Ectodermal cell (in vitro differentiated cells): ENCODE results near the gene HOGA1.
"Not testable (repeated sequence)": the region's sequence is repeated elsewhere in the genome, so short reads cannot be mapped to it uniquely, and the experiment has no call there.

Source experiments
- H3K27ac ChIP-seq: 2 replicates; pipeline ENCODE4 v1.7.0; 2013; ENCODE audit warnings: mild to moderate bottlenecking, low read depth, low read length; ENCODE audit not compliant: insufficient read depth, poor library complexity, severe bottlenecking
- H3K27me3 ChIP-seq: 2 replicates; pipeline ENCODE4 v1.7.0; 2013; ENCODE audit warnings: mild to moderate bottlenecking, low read length; ENCODE audit not compliant: insufficient read depth, control insufficient read depth, poor library complexity, severe bottlenecking
- H3K36me3 ChIP-seq: one replicate; pipeline ENCODE4 v1.7.0; 2013; ENCODE audit warnings: low read length; ENCODE audit not compliant: control insufficient read depth, insufficient read depth
- H3K4me1 ChIP-seq: one replicate; pipeline ENCODE4 v1.7.0; 2013; ENCODE audit warnings: low read length; ENCODE audit not compliant: control insufficient read depth, insufficient read depth
- H3K4me3 ChIP-seq: 2 replicates; pipeline ENCODE4 v1.7.0; 2013; ENCODE audit warnings: low read depth, low read length, control low read depth; ENCODE audit not compliant: insufficient read depth
- H3K9me3 ChIP-seq: 2 replicates; pipeline ENCODE4 v1.7.0; 2013; ENCODE audit warnings: mild to moderate bottlenecking, low read length, moderate library complexity; ENCODE audit not compliant: control insufficient read depth
- WGBS, 2 experiments: methylation state at CpG; one replicate each; pipeline ENCODE4 v1.1.7; 2013; ENCODE audit warnings: missing lambda C conversion rate in 2 of 2; 5-methylcytosine and 5-hydroxymethylcytosine counted together

Gene HOGA1

DNA sequence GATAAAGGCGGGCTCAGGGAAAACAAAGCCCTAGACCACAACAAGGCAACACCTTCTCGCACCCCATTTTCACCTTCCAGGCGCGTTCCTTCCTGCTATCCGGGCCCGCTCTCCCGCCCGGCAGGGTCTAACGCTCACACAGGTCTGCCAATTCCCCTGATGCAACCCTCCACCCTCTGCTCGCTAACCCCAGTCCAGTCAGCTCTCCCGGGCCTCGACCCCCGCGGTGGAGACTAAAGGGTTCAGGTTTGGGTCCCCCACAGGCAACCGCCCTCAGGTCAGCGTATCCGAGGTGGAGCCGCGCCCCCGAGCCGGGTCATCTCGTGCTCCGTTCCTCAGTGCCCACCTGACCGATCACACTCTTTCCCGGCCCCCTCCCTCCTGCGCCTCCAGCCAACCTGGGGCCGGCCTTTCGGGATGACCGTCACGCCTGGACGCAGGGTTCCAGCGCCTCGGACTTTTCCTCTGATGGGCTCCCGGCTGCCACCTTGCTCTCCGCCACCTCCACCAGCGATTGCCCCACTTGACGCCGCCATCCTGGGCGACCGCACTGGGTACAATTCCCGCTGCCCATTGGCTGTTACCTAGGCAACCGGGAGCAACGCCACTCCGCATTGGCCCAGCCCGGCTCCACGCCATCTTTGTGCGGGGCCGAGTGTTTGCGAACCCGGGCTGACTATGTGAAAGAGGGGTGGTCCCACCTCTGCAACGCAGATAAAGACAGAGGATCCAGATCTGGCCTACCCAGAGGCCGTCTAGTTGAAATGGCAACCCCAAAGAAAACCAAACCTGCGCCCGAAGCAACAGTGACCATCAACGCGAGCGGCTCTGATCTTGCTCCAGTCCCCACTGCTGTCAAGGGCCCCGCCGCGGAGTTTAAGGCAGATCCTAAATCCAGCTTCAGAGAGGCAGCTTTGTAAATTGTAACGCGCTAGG lies 49.0 kb downstream of the HOGA1 start, which contains the start of gene MORN4:
TSS of gene MORN4 (minus strand) at position 552 of the 936 bp plus-strand sequence. CDS start 13,847 bp downstream, outside the sequence.
- WGBS, 2 experiments, result 8 to 9% methylated on average over 62 of the region's 62 CpGs

DNA sequence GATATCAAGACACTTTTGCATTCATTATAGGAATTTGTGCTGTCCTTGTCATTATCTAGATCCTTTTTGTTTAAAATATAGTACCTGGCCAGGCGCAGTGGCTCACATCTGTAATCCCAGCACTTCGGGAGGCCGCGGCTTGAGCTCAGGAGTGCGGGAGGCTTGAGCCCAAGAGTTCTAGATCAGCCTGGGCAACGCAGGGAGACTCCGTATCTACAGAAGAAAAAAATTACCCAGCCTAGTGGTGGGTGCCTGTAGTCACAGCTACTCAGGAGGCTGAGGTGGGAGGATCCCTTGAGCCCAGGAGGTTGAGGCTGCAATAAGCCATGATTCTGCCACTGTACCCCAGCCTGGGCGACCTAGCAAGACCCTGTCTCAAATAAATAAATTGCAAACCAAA lies 49.7 kb downstream of the HOGA1 start:
- Histone ChIP-seq H3K4me1 (no peaks in the 10 kb centered on the region), H3K4me3 (peak overlapping the region; percentile 63), H3K36me3 (no peaks in the 10 kb centered on the region), H3K27ac (no peak overlapping the region), H3K27me3 (no peaks in the 10 kb centered on the region), H3K9me3 (no peaks in the 10 kb centered on the region)
- WGBS, 2 experiments, result 86 to 90% methylated on average over 8 of the region's 8 CpGs

More for the DNA sequence above, 49.0 kb downstream of the HOGA1 start, which contains the start of gene MORN4:
- no peaks in the 10 kb centered on the region for H3K27me3 ChIP-seq
- H3K27ac ChIP-seq, result peak within 1 kb of the TSS; percentile 18
- no peaks in the 10 kb centered on the region for H3K9me3 ChIP-seq
- peak within 1 kb of the TSS; percentile 63 for H3K4me3 ChIP-seq
- H3K36me3 ChIP-seq, result no peaks in the 10 kb centered on the region
- no peaks in the 10 kb centered on the region for H3K4me1 ChIP-seq

DNA sequence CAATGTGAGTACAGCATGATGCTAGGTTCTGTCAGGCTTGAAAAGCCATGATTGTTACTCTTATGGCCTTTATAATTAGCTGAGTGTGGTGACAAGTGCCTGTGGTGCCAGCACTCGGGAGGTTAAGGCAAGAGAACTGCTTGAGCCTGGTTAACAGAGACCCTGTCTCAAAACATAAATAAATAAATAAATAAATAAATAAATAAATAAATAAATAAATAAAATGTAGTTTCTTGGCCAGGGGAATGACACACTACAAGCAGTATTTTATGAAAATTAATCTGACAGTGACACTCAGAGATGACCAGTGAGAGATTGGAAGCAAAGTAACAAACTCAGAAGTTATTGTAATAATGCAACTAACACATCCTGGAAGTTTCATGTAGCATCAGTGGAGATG lies 51.4 kb downstream of the HOGA1 start:
- H3K36me3 ChIP-seq, result no peaks in the 10 kb centered on the region
- no CpG with 5 or more reads among the region's 1 CpG for WGBS, 2 experiments

DNA sequence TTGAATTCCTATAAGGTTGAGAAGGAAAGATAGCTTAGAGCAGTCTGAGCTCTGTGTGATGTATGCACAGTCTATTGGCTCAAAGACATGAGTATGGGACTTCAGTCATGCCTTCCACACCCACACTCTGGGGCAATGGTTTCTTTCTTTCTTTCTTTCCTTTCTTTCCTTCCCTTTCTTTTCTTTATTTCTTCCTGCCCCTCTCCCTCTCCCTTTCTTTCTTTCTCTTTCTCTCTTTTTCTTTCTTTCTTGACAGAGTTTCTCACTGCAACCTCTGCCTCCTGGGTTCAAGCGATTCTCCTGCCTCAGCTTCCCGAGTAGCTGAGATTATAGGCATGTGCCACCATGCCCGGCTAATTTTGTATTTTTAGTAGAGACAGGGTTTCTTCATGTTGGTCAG lies 54.9 kb downstream of the HOGA1 start:
- H3K36me3 ChIP-seq, H3K9me3 ChIP-seq, H3K4me1 ChIP-seq, H3K4me3 ChIP-seq, H3K27me3 ChIP-seq, H3K27ac ChIP-seq: not testable (repeated sequence)
- 79 to 97% methylated on average over 3 of the region's 3 CpGs for WGBS, 2 experiments

More for the DNA sequence above, 51.4 kb downstream of the HOGA1 start:
- Histone ChIP-seq H3K27ac (no peak overlapping the region), H3K4me1 (no peaks in the 10 kb centered on the region), H3K9me3 (no peaks in the 10 kb centered on the region), H3K27me3 (no peaks in the 10 kb centered on the region), H3K4me3 (no peak overlapping the region)

GRCh38 chr10:97640174-97640867 lies 56.1 kb downstream of the HOGA1 start, which contains the start of gene PI4K2A:
PI4K2A (plus strand) TSS chr10:97640671; CDS start chr10:97640743, 72 bp downstream.
- Histone ChIP-seq H3K27ac (peak within 1 kb of the TSS; percentile 71), H3K4me1 (peaks cover 6% of the 10 kb centered on the region)
- 2% methylated on average over 54 of the region's 54 CpGs for WGBS, 2 experiments

DNA sequence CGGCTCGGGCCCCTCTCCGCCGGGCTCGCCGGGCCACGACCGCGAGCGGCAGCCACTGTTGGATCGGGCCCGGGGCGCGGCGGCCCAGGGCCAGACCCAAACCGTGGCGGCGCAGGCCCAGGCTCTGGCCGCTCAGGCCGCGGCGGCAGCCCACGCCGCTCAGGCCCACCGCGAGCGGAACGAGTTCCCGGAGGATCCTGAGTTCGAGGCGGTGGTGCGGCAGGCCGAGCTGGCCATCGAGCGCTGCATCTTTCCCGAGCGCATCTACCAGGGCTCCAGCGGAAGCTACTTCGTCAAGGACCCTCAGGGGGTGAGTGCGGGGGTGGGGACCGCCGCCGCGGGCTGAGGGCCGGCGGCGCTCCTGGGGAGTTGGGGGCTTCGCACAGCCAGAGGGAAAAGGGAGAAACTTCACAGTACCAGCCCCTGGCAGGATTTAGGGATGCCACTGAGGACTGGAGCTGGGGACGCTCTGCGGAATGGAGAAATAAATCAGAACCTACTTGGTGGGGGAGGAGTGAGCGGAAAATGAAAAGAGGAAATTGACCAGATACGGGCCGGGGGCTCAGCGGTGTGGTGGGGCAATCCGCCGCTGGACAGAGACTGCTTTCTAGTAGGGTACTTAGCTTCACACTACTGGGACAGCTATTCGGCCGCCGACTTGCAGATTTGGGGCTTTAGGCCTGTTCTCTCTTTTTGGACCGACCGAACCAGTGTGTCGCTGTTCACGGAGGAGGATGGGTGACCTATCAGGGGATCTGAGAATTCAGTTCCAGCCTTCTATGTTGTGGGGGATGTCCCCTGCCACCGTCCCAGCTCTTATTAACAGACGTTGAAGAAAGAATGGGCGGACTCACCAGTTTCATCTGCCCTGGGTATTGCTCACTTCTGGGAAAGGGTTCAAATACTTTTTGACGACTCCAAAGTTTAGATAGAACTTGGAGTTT lies 57.0 kb downstream of the HOGA1 start:
- Histone ChIP-seq H3K4me1 (peaks cover 6% of the 10 kb centered on the region), H3K4me3 (peak overlapping the region; percentile 62), H3K36me3 (peaks cover 9% of the 10 kb centered on the region), H3K9me3 (no peaks in the 10 kb centered on the region), H3K27ac (peak overlapping the region; percentile 71), H3K27me3 (no peaks in the 10 kb centered on the region)
- WGBS, 2 experiments, result 1% methylated on average over 67 of the region's 67 CpGs

More at GRCh38 chr10:97640174-97640867, 56.1 kb downstream of the HOGA1 start, which contains the start of gene PI4K2A:
- H3K27me3 ChIP-seq, result no peaks in the 10 kb centered on the region
- peak within 1 kb of the TSS; percentile 62 for H3K4me3 ChIP-seq
- no peaks in the 10 kb centered on the region for H3K9me3 ChIP-seq
- H3K36me3 ChIP-seq, result peaks cover 9% of the 10 kb centered on the region

- H3K4me1 ChIP-seq, H3K27me3 ChIP-seq, H3K36me3 ChIP-seq, H3K27ac ChIP-seq, H3K9me3 ChIP-seq, H3K4me3 ChIP-seq: not testable (repeated sequence)
- 90 to 96% methylated on average over 13 of the region's 13 CpGs for WGBS, 2 experiments
These were observed 58.4 kb downstream of the HOGA1 start for GRCh38 chr10:97642471-97643159.

- no peak overlapping the region for H3K27ac ChIP-seq
- peaks cover 9% of the 10 kb centered on the region for H3K36me3 ChIP-seq
- H3K4me1 ChIP-seq, result peaks cover 6% of the 10 kb centered on the region
- no peaks in the 10 kb centered on the region for H3K9me3 ChIP-seq
- 96 to 99% methylated on average over 4 of the region's 4 CpGs for WGBS, 2 experiments
- no peak overlapping the region for H3K4me3 ChIP-seq
- H3K27me3 ChIP-seq, result no peaks in the 10 kb centered on the region
These were observed 59.3 kb downstream of the HOGA1 start for GRCh38 chr10:97643441-97643985.

DNA sequence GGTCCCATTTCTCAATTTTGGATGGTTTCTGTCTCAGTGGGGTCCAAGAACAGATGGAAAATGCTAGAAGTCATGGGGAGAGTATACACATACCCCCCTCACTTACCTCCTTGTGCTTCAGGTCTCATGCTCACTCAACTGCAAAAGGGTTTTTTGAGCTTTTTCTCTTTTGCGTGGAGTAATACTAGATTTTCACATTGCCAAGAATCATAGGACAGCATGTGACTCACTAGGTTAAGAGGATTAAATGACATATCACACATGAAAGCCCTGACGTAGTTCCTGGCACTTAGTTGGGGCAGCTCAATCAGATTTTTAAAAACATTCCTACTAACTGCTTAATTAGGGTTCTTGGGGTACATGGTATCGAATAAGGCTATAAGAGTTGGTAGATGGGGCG lies 60.7 kb downstream of the HOGA1 start:
- Histone ChIP-seq H3K4me1 (peaks cover 6% of the 10 kb centered on the region), H3K4me3 (no peak overlapping the region), H3K27me3 (no peaks in the 10 kb centered on the region), H3K36me3 (peaks cover 9% of the 10 kb centered on the region), H3K9me3 (no peaks in the 10 kb centered on the region), H3K27ac (no peak overlapping the region)
- 97 to 99% methylated on average over 4 of the region's 4 CpGs for WGBS, 2 experiments
